ENCODE results near the gene MYH16.
"Not testable (repeated sequence)": the region's sequence is repeated elsewhere in the genome, so short reads cannot be mapped to it uniquely, and the experiment has no call there.

Gene MYH16

DNA sequence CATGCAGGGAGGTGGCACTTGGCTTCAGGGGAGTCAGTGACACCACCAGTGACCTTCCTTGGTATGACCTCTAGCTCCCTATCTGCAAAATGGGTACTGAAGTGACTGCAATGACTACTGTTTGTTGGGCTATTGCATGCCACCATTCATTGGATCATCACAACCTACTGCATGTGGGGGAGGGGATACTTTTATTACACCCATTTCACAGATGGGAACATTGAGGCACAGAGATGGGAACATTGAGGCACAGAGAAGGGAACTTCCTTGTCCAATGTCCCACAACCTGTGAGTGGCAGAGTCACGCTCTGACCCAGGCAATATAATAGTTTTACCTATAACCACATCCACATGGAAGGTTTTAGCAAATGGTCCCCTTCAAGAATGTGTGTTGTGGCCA is 12.2 kb upstream of the MYH16 start:
- no peak for DNase-seq

DNA sequence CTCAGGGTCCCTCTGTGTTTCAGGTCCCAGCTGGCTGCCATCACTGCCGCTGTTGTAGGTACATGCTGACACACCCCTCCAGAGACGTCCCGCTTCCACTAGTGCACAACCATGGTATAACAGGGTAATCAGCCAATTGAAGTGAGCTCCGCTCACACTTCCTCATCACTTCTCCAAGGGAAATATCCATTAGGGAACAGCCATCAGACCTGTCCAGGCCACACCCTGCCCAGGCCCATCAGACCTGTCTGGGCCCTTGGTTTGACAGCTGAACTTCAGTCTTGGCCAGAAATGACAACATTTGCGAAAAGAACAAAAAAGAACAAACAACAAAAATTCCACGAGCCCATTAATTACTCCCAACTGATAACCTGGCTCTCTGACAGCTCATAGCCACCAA is 11.0 kb upstream of the MYH16 start:
- no peak for DNase-seq

DNA sequence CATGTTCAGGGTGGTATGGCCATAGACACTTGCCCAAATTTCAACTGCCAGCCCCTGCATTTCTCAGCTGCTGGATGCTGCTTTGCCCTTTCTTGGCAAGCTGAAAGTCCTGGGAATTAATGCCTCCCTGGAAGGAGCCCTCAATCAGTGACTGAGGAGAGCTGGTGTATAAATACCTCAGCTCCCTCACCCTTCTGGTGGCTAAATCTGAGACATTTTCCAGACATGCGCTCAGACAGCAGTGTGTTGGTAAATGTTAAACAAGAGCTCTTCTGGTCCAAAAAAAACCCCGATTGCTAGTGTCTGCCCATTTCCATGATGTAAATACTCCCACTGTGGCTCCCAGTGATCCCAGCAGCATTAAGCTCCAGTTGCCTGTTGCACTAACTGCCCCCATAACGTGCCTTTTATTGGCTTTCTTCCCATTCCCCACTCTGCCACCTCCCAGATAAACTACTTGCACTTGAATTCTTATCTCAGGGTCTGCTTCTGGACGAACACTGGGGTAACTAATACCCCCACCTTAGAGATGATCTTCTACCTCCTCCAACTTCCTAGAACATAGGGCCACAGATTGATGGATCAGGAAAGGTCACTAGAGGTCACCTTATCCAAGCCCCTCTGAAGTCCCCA is 6.7 kb upstream of the MYH16 start:
- DNase-seq, result no peak

DNA sequence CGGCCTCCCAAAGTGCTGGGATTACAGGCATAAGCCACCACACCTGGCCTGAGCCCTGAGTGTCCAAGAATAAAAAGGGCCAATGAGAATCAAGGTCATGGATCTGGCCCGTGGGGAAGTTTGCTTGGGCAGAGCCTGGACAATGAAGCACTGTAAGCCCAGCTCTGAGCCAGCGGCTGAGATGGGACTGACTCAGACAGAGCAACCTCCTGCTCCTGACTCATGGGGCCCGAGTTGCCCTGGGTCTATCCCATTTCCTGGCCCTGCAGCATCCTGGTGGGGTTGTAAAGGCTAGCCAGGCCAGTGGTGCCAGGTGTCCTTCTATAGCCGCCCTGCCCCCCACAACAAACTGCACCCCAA is 5.2 kb upstream of the MYH16 start:
- DNase-seq, result no peak

GRCh38 chr7:99267841-99268576 is 4.6 kb upstream of the MYH16 start:
- no peak for DNase-seq

- DNase-seq, result no peak
These were observed 4.1 kb upstream of the MYH16 start for GRCh38 chr7:99268577-99268908.

DNA sequence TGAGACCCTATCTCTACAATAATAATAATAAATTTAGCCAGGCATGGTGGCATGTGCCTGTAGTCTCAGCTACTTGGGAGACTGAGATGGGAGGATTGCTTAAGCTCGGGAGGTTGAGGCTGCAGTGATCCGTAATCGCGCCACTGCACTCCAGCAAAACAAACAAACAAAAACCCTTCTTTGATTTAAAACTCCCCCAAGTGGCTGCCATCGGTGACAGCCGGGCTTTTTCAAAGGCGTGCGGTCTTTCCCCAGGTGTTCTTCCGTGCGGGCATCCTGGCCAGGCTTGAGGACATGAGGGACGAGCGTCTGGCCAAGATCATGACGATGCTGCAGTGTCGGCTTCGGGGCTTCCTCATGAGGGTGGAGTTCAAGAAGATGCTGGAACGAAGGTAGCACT is 1.9 kb upstream of the MYH16 start:
- DNase-seq, result no peak

DNA sequence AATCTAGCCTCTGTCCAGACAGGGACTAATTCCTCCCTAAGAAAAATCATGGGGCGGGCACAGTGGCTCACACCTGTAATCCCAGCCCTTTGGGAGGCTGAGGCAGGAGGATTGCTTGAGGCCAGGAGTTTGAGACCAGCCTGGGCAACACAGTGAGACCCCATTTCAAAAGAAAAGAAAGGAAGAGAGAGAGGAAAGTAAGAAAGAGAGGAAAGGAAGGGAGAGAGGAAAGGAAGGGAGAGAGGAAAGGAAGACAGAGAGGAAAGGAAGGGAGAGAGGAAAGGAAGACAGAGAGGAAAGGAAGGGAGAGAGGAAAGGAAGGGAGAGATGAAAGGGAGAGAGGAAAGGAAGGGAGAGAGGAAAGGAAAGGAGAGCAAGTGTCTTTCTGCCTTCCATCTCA is 922 bp downstream of the MYH16 start:
- not testable (repeated sequence) for DNase-seq

- DNase-seq, result not testable (repeated sequence)
These were observed 2.3 kb downstream of the MYH16 start for GRCh38 chr7:99274908-99275307.

GRCh38 chr7:99275496-99275895 is 2.9 kb downstream of the MYH16 start:
- DNase-seq, result no peak

DNA sequence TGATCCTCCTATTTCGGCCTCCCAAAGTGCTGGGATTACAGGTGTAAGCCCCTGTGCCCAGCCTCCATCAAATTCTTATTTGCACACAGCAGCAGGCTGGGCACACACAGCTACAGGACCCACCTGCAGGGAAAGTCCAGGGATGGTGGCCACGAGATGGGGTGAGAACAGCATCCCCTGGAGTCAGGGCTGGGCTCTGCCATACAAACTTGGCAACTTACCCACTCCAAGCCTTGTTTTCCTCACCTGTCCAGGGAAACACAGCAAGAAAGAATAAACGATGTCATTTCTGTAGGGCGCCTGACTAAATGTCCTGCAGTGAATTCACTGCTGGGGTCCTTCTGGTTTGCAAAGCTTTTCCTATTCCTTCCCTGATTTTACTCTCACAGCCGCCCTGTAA is 5.5 kb downstream of the MYH16 start:
- no peak for DNase-seq

DNA sequence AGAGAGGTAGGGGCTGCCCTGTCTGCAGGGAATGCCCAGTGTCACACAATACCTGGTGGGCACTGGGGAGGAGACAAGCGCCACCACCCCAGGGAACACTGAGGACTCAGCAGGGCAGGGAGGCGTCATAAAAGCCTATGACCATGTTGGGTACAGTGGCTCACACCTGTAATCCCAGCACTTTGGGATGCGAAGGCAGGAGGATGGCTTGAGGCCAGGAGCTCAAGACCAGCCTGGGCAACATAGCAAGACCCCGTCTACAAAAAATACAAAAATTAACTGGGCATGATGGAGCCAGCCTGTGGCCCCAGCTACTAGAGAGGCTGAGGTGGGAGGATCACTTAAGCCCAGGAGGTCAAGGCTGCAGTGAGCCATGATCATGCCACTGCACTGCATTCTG is 11.5 kb downstream of the MYH16 start:
- DNase-seq, result not testable (repeated sequence)

DNA sequence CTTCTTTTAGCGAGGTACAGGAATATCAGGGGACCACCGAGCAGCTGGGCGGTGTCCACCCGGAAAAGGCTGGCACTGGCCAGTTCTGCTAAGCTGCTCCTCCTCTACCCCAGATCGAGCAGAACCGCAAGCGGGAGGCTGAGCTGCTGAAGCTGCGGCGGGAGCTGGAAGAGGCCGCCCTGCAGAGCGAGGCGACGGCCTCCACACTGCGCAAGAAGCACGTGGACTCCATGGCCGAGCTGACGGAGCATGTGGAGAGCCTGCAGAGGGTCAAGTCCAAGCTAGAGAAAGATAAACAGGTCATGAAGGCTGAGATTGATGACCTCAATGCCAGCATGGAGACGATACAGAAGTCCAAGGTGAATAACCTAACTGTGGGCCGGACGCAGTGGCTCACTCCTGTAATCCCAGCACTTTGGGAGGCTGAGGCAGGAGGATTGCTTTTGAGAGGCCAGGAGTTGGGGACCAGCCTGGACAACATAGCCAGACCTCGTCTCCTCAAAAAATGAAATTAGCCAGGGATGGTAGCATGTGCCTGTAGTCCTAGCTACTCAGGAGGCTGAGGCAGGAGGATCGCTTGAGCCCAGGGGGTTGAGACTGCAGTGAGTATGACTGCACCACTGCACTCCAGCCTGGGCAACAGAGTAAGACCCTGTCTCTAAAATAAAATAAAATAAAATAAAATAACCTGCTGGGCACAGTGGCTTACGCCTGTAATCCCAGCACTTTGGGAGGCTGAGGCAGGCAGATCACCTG is 15.3 kb downstream of the MYH16 start:
- no peak for DNase-seq

DNA sequence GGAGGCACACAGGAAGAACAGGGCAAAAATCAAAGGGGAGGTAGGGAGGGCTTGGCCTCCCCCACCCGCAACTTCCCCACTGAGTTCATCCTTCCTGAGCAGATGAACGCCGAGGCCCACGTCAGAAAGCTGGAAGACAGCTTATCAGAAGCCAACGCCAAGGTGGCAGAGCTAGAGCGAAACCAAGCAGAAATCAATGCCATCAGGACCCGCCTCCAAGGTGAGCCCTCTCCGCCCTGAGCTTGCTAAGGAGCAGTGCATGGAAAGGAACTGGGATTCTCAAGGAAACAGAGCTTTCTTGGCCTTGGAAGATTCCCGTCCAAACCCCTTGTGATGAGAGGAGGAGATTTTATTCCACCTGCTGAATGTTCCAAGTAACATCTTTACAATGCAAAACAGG is 16.5 kb downstream of the MYH16 start:
- no peak for DNase-seq

GRCh38 chr7:99290148-99290547 is 17.5 kb downstream of the MYH16 start:
- DNase-seq, result not testable (repeated sequence)

DNA sequence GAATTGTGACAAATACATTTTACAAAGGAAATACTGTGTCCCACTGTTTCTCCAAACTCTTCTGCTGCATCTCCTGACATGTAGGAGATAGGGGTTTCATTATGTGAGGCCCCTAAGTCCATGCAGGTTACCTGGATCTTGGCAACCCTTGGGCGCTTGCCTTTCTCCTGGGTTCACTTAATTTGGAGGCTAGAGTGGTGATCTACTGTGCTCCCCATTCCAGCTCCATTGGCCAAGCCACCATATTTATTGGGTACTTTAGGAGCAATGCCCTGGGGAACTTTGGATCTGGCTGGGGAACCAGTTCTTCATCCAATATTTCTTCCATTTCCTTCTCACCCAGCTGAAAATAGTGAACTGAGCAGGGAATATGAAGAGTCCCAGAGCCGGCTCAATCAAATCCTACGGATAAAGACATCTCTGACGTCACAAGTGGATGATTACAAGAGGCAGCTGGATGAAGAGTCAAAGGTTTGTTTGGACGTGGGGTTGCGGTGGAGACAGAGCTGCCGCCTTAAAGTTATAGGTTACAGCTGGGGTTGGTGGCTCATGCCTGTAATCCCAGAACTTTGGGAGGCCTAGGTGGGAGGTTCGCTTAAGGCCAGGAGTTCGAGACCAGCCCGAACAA is 18.5 kb downstream of the MYH16 start:
- no peak for DNase-seq

DNA sequence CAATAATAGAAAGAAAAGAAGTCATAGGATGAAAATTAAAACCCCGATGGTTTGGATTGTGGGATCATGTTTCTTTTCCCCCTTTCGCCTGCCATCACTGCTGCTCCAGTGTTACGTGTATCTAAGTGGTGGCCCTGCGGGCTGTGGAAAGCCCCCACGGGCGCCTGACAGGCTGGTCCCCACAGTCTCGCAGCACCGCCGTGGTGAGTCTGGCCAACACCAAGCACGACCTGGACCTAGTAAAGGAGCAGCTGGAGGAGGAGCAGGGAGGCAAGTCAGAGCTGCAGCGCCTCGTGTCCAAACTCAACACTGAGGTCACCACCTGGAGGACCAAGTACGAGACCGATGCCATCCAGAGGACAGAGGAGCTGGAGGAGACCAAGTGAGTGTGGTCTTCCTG is 19.5 kb downstream of the MYH16 start:
- no peak for DNase-seq

GRCh38 chr7:99293167-99293566 is 20.5 kb downstream of the MYH16 start:
- no peak for DNase-seq

DNA sequence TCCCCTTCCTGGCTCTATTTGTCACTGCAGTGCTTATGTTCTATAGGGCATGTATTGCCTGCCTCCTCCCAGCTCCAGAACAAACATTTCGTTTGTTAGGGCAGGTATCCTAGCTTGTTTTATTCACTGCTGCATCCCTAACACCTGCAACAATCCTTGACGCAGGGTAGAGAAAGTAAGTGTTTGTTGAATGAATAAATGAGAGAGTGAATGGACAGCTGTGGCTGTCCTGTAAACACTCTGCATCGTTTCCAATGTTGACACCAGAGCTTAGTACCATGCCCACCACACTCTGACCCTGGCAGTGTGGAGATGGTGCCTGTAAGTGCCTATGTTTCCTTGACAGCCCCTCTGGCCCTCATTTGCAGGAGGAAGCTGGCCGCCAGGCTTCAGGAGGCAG is 21.0 kb downstream of the MYH16 start:
- no peak for DNase-seq

GRCh38 chr7:99296471-99296870 is 23.8 kb downstream of the MYH16 start:
- no peak for DNase-seq

GRCh38 chr7:99301496-99301895 is 28.9 kb downstream of the MYH16 start:
- DNase-seq, result no peak

DNA sequence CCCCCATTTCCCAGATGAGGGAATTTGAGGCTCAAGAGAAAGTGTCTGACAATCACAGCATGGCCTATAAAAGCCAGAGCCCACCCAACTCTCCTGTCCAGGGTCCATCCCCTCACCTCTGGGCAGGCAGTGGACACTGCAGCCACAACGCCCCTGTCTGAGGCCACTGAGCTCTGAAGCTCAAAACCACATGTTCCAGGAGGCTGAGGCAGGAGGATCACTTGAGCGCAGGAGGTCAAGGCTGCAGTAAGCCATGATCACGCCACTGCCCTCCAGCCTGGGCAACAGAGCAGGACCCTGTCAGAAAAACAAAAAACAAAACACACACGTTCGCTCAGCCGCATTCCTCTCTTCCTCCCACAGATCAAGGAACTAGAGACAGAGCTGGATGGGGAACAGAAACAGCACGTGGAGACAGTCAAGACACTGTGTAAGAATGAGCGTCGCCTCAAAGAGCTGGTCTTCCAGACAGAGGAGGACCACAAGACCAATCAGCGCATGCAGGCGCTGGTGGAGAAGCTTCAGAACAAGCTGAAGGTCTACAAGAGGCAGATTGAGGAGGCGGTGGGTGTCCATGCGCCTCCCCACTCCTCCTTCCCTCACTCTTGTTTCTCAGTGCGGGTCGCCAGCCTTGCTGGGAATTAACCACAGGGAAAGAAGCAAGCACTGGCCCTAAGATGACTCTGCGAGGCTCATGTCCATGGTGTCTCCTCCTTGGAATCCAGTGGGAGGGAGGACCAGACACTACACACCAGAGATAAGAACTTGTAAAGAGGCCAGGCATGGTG is 33.0 kb downstream of the MYH16 start:
- no peak for DNase-seq

DNA sequence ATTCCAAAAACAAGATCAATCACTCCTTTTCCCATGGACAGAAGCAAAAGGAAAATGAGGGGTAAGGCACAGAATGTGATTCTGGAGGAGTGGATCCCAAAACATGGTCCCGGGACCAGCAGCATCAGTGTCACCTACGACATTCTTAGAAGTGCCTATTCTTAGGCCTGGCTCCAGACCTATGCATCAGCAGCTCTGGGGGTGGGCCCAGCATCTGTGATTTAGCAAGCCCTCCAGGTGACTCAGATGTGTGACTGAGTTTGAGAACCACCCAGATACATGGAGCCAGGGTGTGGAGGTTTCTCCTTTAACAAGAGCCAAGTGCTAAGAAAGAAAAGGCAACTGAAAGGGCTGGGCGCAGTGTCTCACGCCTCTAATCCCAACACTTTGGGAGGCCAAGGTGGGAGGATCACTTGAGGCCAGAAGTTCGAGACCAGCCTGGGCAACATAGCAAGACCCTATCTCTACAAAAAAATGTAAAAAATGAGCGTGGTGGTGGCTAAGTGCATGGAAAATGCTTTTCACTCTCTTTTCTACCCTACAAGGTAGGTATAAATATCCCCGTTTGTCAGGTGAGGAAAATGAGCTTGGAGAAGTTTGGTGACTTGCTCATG is 35.9 kb downstream of the MYH16 start:
- no peak for DNase-seq
